Measurements from ENCODE around the gene LTA. TPM values are rescaled to one million over a fixed set of nuclear protein-coding genes. Genes with fewer than 3 reads are reported as not detected.

The LTA gene
- total and polyA plus RNA-seq, 2 donors (not counting 3 experiments of a cell fraction or from before 2014, with no cell fraction given), result 0.46 TPM; not detected in 1

DNA sequence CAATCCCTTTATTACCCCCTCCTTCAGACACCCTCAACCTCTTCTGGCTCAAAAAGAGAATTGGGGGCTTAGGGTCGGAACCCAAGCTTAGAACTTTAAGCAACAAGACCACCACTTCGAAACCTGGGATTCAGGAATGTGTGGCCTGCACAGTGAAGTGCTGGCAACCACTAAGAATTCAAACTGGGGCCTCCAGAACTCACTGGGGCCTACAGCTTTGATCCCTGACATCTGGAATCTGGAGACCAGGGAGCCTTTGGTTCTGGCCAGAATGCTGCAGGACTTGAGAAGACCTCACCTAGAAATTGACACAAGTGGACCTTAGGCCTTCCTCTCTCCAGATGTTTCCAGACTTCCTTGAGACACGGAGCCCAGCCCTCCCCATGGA, 5.5 kb downstream of the LTA start:
- no TSS peak for BruUV-seq (replicated peaks)
- peaks cover 16% of the 10 kb centered on the region for H3K4me1 ChIP-seq (ENCODE audit: control insufficient read depth, extremely low read depth, insufficient read depth, low read length)
- H4K20me1 ChIP-seq (replicated peaks; ENCODE audit: control insufficient read depth, extremely low read depth, insufficient read depth, low read length), result no peaks in the 10 kb centered on the region
- H3K4me2 ChIP-seq (ENCODE audit: insufficient read depth, low read length), result no peak overlapping the region
- no peak overlapping the region for H3K9ac ChIP-seq (replicated peaks; ENCODE audit: extremely low read depth, insufficient read depth, low read length)
- dilution Hi-C loops (cut with MboI; ENCODE audit: extremely low pct_ligation_motif_present, low sequenced_read_pairs), result no loop called here
- intact Hi-C loops (cut with micrococcal nuclease), result no loop called here
- no peaks in the 10 kb centered on the region for H3K27me3 ChIP-seq (ENCODE audit: control insufficient read depth in 2 of 2, insufficient read depth in 2 of 2, low read length in 2 of 2)
- no peak overlapping the region for H2AFZ ChIP-seq (ENCODE audit: low read depth, low read length)
- no peak overlapping the region for H3K27ac ChIP-seq (ENCODE audit: insufficient read depth, low read depth, low read length)
- H3K79me2 ChIP-seq (ENCODE audit: control insufficient read depth, insufficient read depth, low read length), result peaks cover 10% of the 10 kb centered on the region
- no peaks in the 10 kb centered on the region for H3K9me1 ChIP-seq (replicated peaks; ENCODE audit: control insufficient read depth, extremely low read depth, insufficient read depth, low read length)
- DNase-seq (ENCODE audit: low read depth, low spot score) (no peak), FAIRE-seq (no peak)
- no peak overlapping the region for H3K4me3 ChIP-seq (replicated peaks in 1 of 3; ENCODE audit: insufficient read depth in 1 of 3, low read depth in 1 of 3, low read length in 3 of 3)
- no peak for TF ChIP-seq CTCF (IDR thresholded peaks at IDR 0.05; ENCODE audit: extremely low read depth in 1 of 2, insufficient read depth in 1 of 2, low read depth in 1 of 2, low read length in 2 of 2)
- TF ChIP-seq GATA2 (IDR thresholded peaks at IDR 0.05; ENCODE audit: insufficient read depth, insufficient read length, low read depth, low read length), result no peak
- TF ChIP-seq POLR2A (IDR thresholded peaks at IDR 0.05; ENCODE audit: low read depth, low read length), result no peak
- TF ChIP-seq JUN (IDR thresholded peaks at IDR 0.05; ENCODE audit: borderline replicate concordance, insufficient read depth, insufficient read length, low read depth), result no peak
- TF ChIP-seq POLR2AphosphoS5 (IDR thresholded peaks at IDR 0.05; ENCODE audit: insufficient read depth, low read depth, low read length), result no peak
- no peak for TF ChIP-seq MYC (IDR thresholded peaks at IDR 0.05; ENCODE audit: low read depth, low read length)
- no peak for TF ChIP-seq EZH2 (IDR thresholded peaks at IDR 0.05; ENCODE audit: borderline replicate concordance, low read depth, low read length, severe bottlenecking)
- TF ChIP-seq FOS (IDR thresholded peaks at IDR 0.05; ENCODE audit: borderline replicate concordance, insufficient read depth, low read length), result no peak
- no peak for TF ChIP-seq MAX (IDR thresholded peaks at IDR 0.05; ENCODE audit: insufficient read depth, insufficient read length)
- no peaks in the 10 kb centered on the region for H3K9me3 ChIP-seq (replicated peaks; ENCODE audit: control insufficient read depth, insufficient read depth, low read length)
- POLR2A ChIA-PET, result no interaction called here
- CTCF ChIA-PET, result interaction anchor here (0.5 to 32.6 kb wide), 4 partner anchors 8 to 869 kb away, joined by 3 to 1517 read pairs (median 151); partner anchors contain the start of genes ATP6V1G2, DDX39B, LST1 and NCR3
- no peaks in the 10 kb centered on the region for H3K36me3 ChIP-seq (ENCODE audit: control insufficient read depth in 2 of 2, extremely low read depth in 1 of 2, insufficient read depth in 2 of 2, low read length in 2 of 2)
